Sigmoid colon (tissue), 4 donors: Measurements from ENCODE around the gene FNDC3A.
A peak's percentile ranks its signal among the peaks of the same experiment; 100 is the strongest.

Source experiments
- CTCF ChIP-seq, 4 experiments: fragments of 450-650 bp in 3 of 4; fragments of 200-600 bp in 1 of 4; IDR thresholded peaks; one replicate each; pipeline ENCODE4 v1.5.1; 2016 to 2019; ENCODE audit warnings: antibody characterized with exemption in 4 of 4, mild to moderate bottlenecking in 3 of 4, moderate library complexity in 2 of 4
- EP300 ChIP-seq, 4 donors: sonication (generic); formaldehyde crosslinking; IDR thresholded peaks; one replicate each; pipeline ENCODE4 v1.6.1; 2017; ENCODE audit warnings: antibody characterized with exemption in 4 of 4
- POLR2AphosphoS5 ChIP-seq, 4 donors: sonication (generic); formaldehyde crosslinking; IDR thresholded peaks; one replicate each; pipeline ENCODE4 v1.6.1; 2017; ENCODE audit warnings: antibody characterized with exemption in 4 of 4

- TF ChIP-seq POLR2AphosphoS5 (IDR thresholded peaks at IDR 0.05) = peak in 2 of 4 donors; percentile 39 to 50
- TF ChIP-seq EP300 (IDR thresholded peaks at IDR 0.05) = no peak
- no peak for TF ChIP-seq CTCF (IDR thresholded peaks at IDR 0.05)
Observed at GRCh38 chr13:48985756-48986155, 10.0 kb downstream of the FNDC3A start.
